H9 (cell line): ENCODE measurements around the gene PIP5K1C. TPM values are rescaled to one million over a fixed set of nuclear protein-coding genes. Genes with fewer than 3 reads are reported as not detected.
"Not testable (repeated sequence)": the region's sequence is repeated elsewhere in the genome, so short reads cannot be mapped to it uniquely, and the experiment has no call there.

Experiments
- DNase-seq: peaks from one replicate; pipeline ENCODE4 v3.0.0-alpha.2; 2017
- H2AFZ ChIP-seq: one replicate; pipeline ENCODE4 v1.6.1; 2013; ENCODE audit warnings: mild to moderate bottlenecking, low read length, control low read depth, moderate library complexity
- H2AK5ac ChIP-seq: 2 replicates; pipeline ENCODE4 v1.6.1; 2013; ENCODE audit warnings: low read length, control low read depth, mixed read lengths; ENCODE audit not compliant: insufficient read length
- H2BK120ac ChIP-seq: one replicate; pipeline ENCODE4 v1.6.1; 2013; ENCODE audit warnings: low read depth, mild to moderate bottlenecking, low read length, control low read depth, inconsistent platforms; ENCODE audit not compliant: poor library complexity, severe bottlenecking
- H2BK12ac ChIP-seq: 2 replicates; pipeline ENCODE4 v1.6.1; 2013; ENCODE audit warnings: low read length, control low read depth, mixed read lengths, low read depth; ENCODE audit not compliant: insufficient read length
- H2BK15ac ChIP-seq: 2 replicates; pipeline ENCODE4 v1.6.1; 2013; ENCODE audit warnings: low read depth, low read length, control low read depth
- H2BK20ac ChIP-seq: one replicate; pipeline ENCODE4 v1.6.1; 2013; ENCODE audit warnings: low read depth, mild to moderate bottlenecking, low read length, control low read depth, inconsistent platforms; ENCODE audit not compliant: poor library complexity, severe bottlenecking
- H2BK5ac ChIP-seq: 2 replicates; pipeline ENCODE4 v1.6.1; 2013; ENCODE audit warnings: low read length, control low read depth, mixed read lengths; ENCODE audit not compliant: insufficient read length
- H3K14ac ChIP-seq: 2 replicates; pipeline ENCODE4 v1.6.1; 2013; ENCODE audit warnings: low read length, control low read depth; ENCODE audit not compliant: insufficient read depth
- H3K18ac ChIP-seq: 2 replicates; pipeline ENCODE4 v1.6.1; 2013; ENCODE audit warnings: low read depth, mild to moderate bottlenecking, mixed read lengths, low read length, control low read depth; ENCODE audit not compliant: insufficient read length
- H3K23ac ChIP-seq: 2 replicates; pipeline ENCODE4 v1.6.1; 2013; ENCODE audit warnings: low read length, control low read depth, mixed read lengths, low read depth; ENCODE audit not compliant: insufficient read length
- H3K23me2 ChIP-seq: 2 replicates; pipeline ENCODE4 v1.6.1; 2013; ENCODE audit warnings: low read depth, mild to moderate bottlenecking, mixed read lengths, low read length, control low read depth; ENCODE audit not compliant: insufficient read length, poor library complexity, severe bottlenecking
- H3K27ac ChIP-seq: 2 replicates; pipeline ENCODE4 v1.5.1; 2013; ENCODE audit warnings: low read length, control low read depth, mixed read lengths, low read depth; ENCODE audit not compliant: insufficient read length
- H3K27me3 ChIP-seq: 2 replicates; pipeline ENCODE4 v1.6.1; 2013; ENCODE audit warnings: low read length, control low read depth, inconsistent platforms; ENCODE audit not compliant: insufficient read depth
- H3K4ac ChIP-seq: 2 replicates; pipeline ENCODE4 v1.6.1; 2013; ENCODE audit warnings: low read depth, mild to moderate bottlenecking, control low read depth, inconsistent platforms, low read length, moderate library complexity
- H3K4me1 ChIP-seq: 2 replicates; pipeline ENCODE4 v1.6.1; 2013; ENCODE audit warnings: low read length, control low read depth, inconsistent platforms; ENCODE audit not compliant: insufficient read depth
- H3K4me2 ChIP-seq: 2 replicates; pipeline ENCODE4 v1.6.1; 2013; ENCODE audit warnings: low read length, control low read depth, mixed read lengths; ENCODE audit not compliant: insufficient read length, insufficient read depth
- H3K56ac ChIP-seq: 2 replicates; pipeline ENCODE4 v1.6.1; 2013; ENCODE audit warnings: low read depth, mild to moderate bottlenecking, mixed read lengths, low read length, control low read depth; ENCODE audit not compliant: insufficient read length
- H3K79me1 ChIP-seq: 2 replicates; pipeline ENCODE4 v1.6.1; 2013; ENCODE audit warnings: low read depth, mild to moderate bottlenecking, moderate library complexity, low read length, control low read depth, inconsistent platforms; ENCODE audit not compliant: insufficient read depth, poor library complexity, severe bottlenecking
- H3K79me2 ChIP-seq: 2 replicates; pipeline ENCODE4 v1.6.1; 2013; ENCODE audit warnings: low read length, control low read depth, inconsistent platforms; ENCODE audit not compliant: insufficient read depth
- H3K9ac ChIP-seq: 2 replicates; pipeline ENCODE4 v1.6.1; 2013; ENCODE audit warnings: low read length, control low read depth, mixed read lengths; ENCODE audit not compliant: insufficient read length; ENCODE audit errors: extremely low read depth
- H3K9me3 ChIP-seq: one replicate; pipeline ENCODE4 v1.6.1; 2013; ENCODE audit warnings: low read depth, low read length, inconsistent platforms; ENCODE audit not compliant: control insufficient read depth
- H3T11ph ChIP-seq: one replicate; pipeline ENCODE4 v1.6.1; 2013; ENCODE audit warnings: mild to moderate bottlenecking, low read length, control low read depth, inconsistent platforms
- H4K20me1 ChIP-seq: one replicate; pipeline ENCODE4 v1.6.1; 2013; ENCODE audit not compliant: control insufficient read depth, insufficient read length, insufficient read depth
- H4K5ac ChIP-seq: 2 replicates; pipeline ENCODE4 v1.6.1; 2013; ENCODE audit warnings: low read depth, mild to moderate bottlenecking, mixed read lengths, low read length, control low read depth; ENCODE audit not compliant: insufficient read length
- H4K8ac ChIP-seq: replicated peaks from 2 replicates; pipeline ENCODE4 v1.6.1; 2013; ENCODE audit warnings: low read length, control low read depth, mixed read lengths, low read depth; ENCODE audit not compliant: insufficient read length
- H4K91ac ChIP-seq: 2 replicates; pipeline ENCODE4 v1.6.1; 2013; ENCODE audit warnings: low read depth, mild to moderate bottlenecking, moderate library complexity, mixed read lengths, low read length, control low read depth; ENCODE audit not compliant: insufficient read length
- H3K27ac Mint-ChIP-seq, 3 experiments: 2 replicates in 2 of 3; 3 replicates in 1 of 3; pipeline ENCODE4 v1.8.0; 2020 to 2021; ENCODE audit warnings: mixed read lengths in 3 of 3, mild to moderate bottlenecking in 1 of 3, moderate library complexity in 1 of 3
- H3K27me3 Mint-ChIP-seq: 2 replicates; pipeline ENCODE4 v1.8.0; 2021; ENCODE audit warnings: low read depth, mild to moderate bottlenecking, moderate library complexity, mixed read lengths
- H3K36me3 Mint-ChIP-seq, 3 experiments: 2 replicates in 2 of 3; 3 replicates in 1 of 3; pipeline ENCODE4 v1.8.0; 2020 to 2021; ENCODE audit warnings: low read depth in 3 of 3, mixed read lengths in 3 of 3; ENCODE audit not compliant: insufficient read depth in 1 of 3
- H3K4me1 Mint-ChIP-seq, 2 experiments: 2 replicates each; pipeline ENCODE4 v1.8.0; 2020; ENCODE audit warnings: mixed read lengths in 2 of 2
- H3K4me3 Mint-ChIP-seq, 2 experiments: 2 replicates in 1 of 2; 3 replicates in 1 of 2; pipeline ENCODE4 v1.8.0; 2020 to 2021; ENCODE audit warnings: mild to moderate bottlenecking in 2 of 2, mixed read lengths in 2 of 2, moderate library complexity in 1 of 2
- H3K9me3 Mint-ChIP-seq, 2 experiments: 2 replicates in 1 of 2; 3 replicates in 1 of 2; pipeline ENCODE4 v1.8.0; 2020; ENCODE audit warnings: mild to moderate bottlenecking in 2 of 2, mixed read lengths in 2 of 2, moderate library complexity in 1 of 2
- WGBS: extraction: QIAGEN DNeasy Blood & Tissue Kit; methylation state at CpG from one replicate; pipeline ENCODE4 v1.1.7; 2013; ENCODE audit warnings: missing lambda C conversion rate, low lambda C conversion rate, mixed read lengths; ENCODE audit not compliant: insufficient read length; ENCODE audit errors: extremely low coverage; 5-methylcytosine and 5-hydroxymethylcytosine counted together
- total RNA-seq: library from RNA; stranded (reverse); gene quantifications from 2 replicates; pipeline ENCODE4 v1.2.1, GENCODE V29; 2021
- TF ChIP-seq, protein P1 (sequence below): fragments of 200-600 bp; sonication (generic); conservative IDR thresholded peaks from 3 replicates; pipeline ENCODE4 v1.8.0; 2021; ENCODE audit warnings: antibody characterized with exemption, mild to moderate bottlenecking

Gene PIP5K1C
- total RNA-seq, 1 experiment from 2014 or later: 41.7 TPM

DNA sequence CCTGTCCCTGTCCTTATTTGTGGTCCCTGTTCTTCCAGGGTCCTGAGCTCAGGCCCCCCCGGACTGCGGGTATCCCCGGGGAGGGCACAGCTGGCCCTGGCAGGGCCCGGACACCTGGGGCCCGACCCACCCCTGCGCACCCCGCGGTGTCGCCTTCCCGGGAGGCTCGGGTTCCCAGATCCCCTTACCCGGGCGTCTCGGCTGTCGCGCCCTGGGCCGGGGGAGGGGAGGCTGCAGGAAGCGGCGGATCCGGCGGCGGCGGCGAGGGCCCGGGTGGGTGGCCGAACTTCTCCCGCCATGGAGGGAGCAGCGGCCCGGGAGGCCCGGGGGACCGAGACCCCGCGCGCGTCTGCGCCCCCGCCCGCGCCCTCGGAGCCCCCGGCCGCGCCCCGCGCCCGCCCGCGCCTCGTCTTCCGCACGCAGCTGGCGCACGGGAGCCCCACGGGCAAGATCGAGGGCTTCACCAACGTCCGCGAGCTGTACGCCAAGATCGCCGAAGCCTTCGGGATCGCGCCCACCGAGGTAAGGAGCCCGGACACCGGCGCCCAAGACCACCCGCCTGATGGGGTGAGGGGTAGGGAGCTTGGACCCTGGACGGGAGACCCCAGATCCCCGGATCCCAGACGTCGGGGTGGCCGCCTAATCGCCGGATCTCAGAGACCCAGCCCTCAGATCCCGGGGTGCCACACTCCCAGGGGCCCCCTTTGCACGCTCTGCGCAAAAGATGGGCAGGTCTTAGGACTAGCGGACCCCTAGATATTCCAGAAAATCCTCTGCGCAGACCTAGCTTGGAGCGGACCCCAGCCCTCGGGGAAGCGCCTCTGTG is 114.8 kb downstream of the PIP5K1C start, which contains the start of gene GIPC3:
Gene GIPC3, plus strand, starts transcription at position 178 of the 826 bp plus-strand sequence. Its CDS starts 120 bp downstream, at position 298.
- Histone ChIP-seq H2BK15ac (no peak within 1 kb of the TSS), H3K56ac (no peak within 1 kb of the TSS), H2AK5ac (no peak within 1 kb of the TSS), H3K27ac (no peak within 1 kb of the TSS), H2BK12ac (no peak within 1 kb of the TSS), H3K9ac (no peak within 1 kb of the TSS), H3K79me2 (no peaks in the 10 kb centered on the region), H3K4me2 (peak within 1 kb of the TSS; percentile 45), H4K5ac (no peak within 1 kb of the TSS), H3K23ac (no peak within 1 kb of the TSS), H2AFZ (no peak within 1 kb of the TSS), H3K4ac (no peak within 1 kb of the TSS), H3T11ph (no peak within 1 kb of the TSS), H3K18ac (no peak within 1 kb of the TSS), H4K8ac (no peak within 1 kb of the TSS), H2BK20ac (no peak within 1 kb of the TSS), H3K9me3 (no peaks in the 10 kb centered on the region), H2BK120ac (no peak within 1 kb of the TSS), H3K27me3 (no peaks in the 10 kb centered on the region; the same call in 1 of the 2 replicates), H3K79me1 (no peaks in the 10 kb centered on the region), H4K20me1 (no peaks in the 10 kb centered on the region), H3K23me2 (peaks cover 3% of the 10 kb centered on the region), H3K4me1 (no peaks in the 10 kb centered on the region; the same call in 1 of the 2 replicates), H4K91ac (no peak within 1 kb of the TSS), H2BK5ac (no peak within 1 kb of the TSS), H3K14ac (no peak within 1 kb of the TSS; the same call in 1 of the 2 replicates)
- peak within 1 kb of the TSS; percentile 29 to 68 for H3K4me3 Mint-ChIP-seq
- TF ChIP-seq, protein P1, sequence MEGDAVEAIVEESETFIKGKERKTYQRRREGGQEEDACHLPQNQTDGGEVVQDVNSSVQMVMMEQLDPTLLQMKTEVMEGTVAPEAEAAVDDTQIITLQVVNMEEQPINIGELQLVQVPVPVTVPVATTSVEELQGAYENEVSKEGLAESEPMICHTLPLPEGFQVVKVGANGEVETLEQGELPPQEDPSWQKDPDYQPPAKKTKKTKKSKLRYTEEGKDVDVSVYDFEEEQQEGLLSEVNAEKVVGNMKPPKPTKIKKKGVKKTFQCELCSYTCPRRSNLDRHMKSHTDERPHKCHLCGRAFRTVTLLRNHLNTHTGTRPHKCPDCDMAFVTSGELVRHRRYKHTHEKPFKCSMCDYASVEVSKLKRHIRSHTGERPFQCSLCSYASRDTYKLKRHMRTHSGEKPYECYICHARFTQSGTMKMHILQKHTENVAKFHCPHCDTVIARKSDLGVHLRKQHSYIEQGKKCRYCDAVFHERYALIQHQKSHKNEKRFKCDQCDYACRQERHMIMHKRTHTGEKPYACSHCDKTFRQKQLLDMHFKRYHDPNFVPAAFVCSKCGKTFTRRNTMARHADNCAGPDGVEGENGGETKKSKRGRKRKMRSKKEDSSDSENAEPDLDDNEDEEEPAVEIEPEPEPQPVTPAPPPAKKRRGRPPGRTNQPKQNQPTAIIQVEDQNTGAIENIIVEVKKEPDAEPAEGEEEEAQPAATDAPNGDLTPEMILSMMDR: no peak
- DNase-seq: no peak
- no CpG with 5 or more reads among the region's 84 CpGs for WGBS
- peaks cover 65% of the 10 kb centered on the region for H3K27me3 Mint-ChIP-seq
- H3K27ac Mint-ChIP-seq: no peak within 1 kb of the TSS
- no peaks in the 10 kb centered on the region for H3K4me1 Mint-ChIP-seq
- H3K36me3 Mint-ChIP-seq: no peaks in the 10 kb centered on the region; a peak in 1 of 7 replicates
- H3K9me3 Mint-ChIP-seq: peaks cover 4% of the 10 kb centered on the region in 2 experiments

- no CpG with 5 or more reads among the region's 15 CpGs for WGBS
- not testable (repeated sequence) for H2BK120ac ChIP-seq
Observed at GRCh38 chr19:3584036-3584802, 116.0 kb downstream of the PIP5K1C start.

More at GRCh38 chr19:3584036-3584802, 116.0 kb downstream of the PIP5K1C start:
- not testable (repeated sequence) for H2BK15ac ChIP-seq, DNase-seq, H3K9ac ChIP-seq, H3T11ph ChIP-seq, H3K4me2 ChIP-seq, H3K4me1 Mint-ChIP-seq, H3K27me3 ChIP-seq, H3K4me1 ChIP-seq, H3K14ac ChIP-seq, H3K27ac Mint-ChIP-seq, H3K18ac ChIP-seq, H3K56ac ChIP-seq, H4K5ac ChIP-seq, H3K27ac ChIP-seq, H2AFZ ChIP-seq, H2BK12ac ChIP-seq, H3K9me3 Mint-ChIP-seq, H2BK5ac ChIP-seq, H3K79me1 ChIP-seq, H2BK20ac ChIP-seq, H4K8ac ChIP-seq, H3K4ac ChIP-seq, H3K23me2 ChIP-seq, H3K36me3 Mint-ChIP-seq, H3K9me3 ChIP-seq, H3K79me2 ChIP-seq, H4K91ac ChIP-seq, H3K23ac ChIP-seq, H2AK5ac ChIP-seq, H4K20me1 ChIP-seq
- Mint-ChIP-seq H3K4me3 (peak overlapping the region in 1 of 2 experiments; percentile 26; a peak in 1 of 5 replicates), H3K27me3 (peaks cover 73% of the 10 kb centered on the region)
